Tibial nerve (tissue), 4 donors: ENCODE data around the gene FMN1. TPM values are rescaled to one million over a fixed set of nuclear protein-coding genes. Genes with fewer than 3 reads are reported as not detected.

Experiments
- DNase-seq, 2 donors: peaks; one replicate each; pipeline ENCODE4 v3.0.0-alpha.2; 2019; ENCODE audit warnings: low spot score in 2 of 2
- H3K27ac ChIP-seq, 4 donors: fragments of 200-600 bp; sonication (generic) in 3 of 4; one replicate each; pipeline ENCODE4 v1.5.1; 2017 to 2019; ENCODE audit warnings: mild to moderate bottlenecking in 1 of 4
- H3K27me3 ChIP-seq, 2 donors: fragments of 200-600 bp; sonication (generic) in 1 of 2; one replicate each; pipeline versions ENCODE4 v1.5.1 to v1.6.0; 2017 to 2019
- H3K36me3 ChIP-seq, 3 donors: fragments of 200-600 bp; sonication (generic); one replicate each; pipeline ENCODE4 v1.5.1; 2018 to 2019
- H3K4me1 ChIP-seq, 4 donors: fragments of 200-600 bp; sonication (generic) in 3 of 4; one replicate each; pipeline ENCODE4 v1.5.1; 2017 to 2019
- H3K4me3 ChIP-seq, 4 donors: fragments of 200-600 bp; sonication (generic) in 3 of 4; one replicate each; pipeline ENCODE4 v1.5.1; 2017 to 2019; ENCODE audit warnings: mild to moderate bottlenecking in 1 of 4, moderate library complexity in 1 of 4
- H3K9me3 ChIP-seq, 4 donors: fragments of 200-600 bp; sonication (generic) in 3 of 4; one replicate each; pipeline ENCODE4 v1.5.1; 2017 to 2019
- CTCF ChIP-seq, 5 experiments: fragments of 200-600 bp in 3 of 5; fragments of 450-650 bp in 2 of 5; sonication (generic) in 3 of 5; IDR thresholded peaks; one replicate each; pipeline ENCODE4 v1.5.1; 2016 to 2019; ENCODE audit warnings: antibody characterized with exemption in 5 of 5, mild to moderate bottlenecking in 3 of 5, moderate library complexity in 2 of 5
- EP300 ChIP-seq, 2 donors: sonication (generic); formaldehyde crosslinking; IDR thresholded peaks; one replicate each; pipeline ENCODE4 v1.6.1; 2017; ENCODE audit warnings: antibody characterized with exemption in 2 of 2, mild to moderate bottlenecking in 1 of 2
- POLR2A ChIP-seq, 2 donors: fragments of 450-650 bp; IDR thresholded peaks; one replicate each; pipeline ENCODE4 v1.6.1; 2017; ENCODE audit warnings: antibody characterized with exemption in 2 of 2, mild to moderate bottlenecking in 2 of 2, moderate library complexity in 2 of 2
- WGBS, 2 donors: methylation state at CpG; one replicate each; pipeline ENCODE4 v1.1.5; 2018; 5-methylcytosine and 5-hydroxymethylcytosine counted together
- total RNA-seq, 4 donors: library from RNA; depleted of rRNA; stranded (reverse); fragments of >200 nt; gene quantifications; one replicate each; pipeline ENCODE4 v1.1.0, GENCODE V29; 2016

Gene FMN1
- total RNA-seq, 4 donors from 2014 or later: 15.1 to 62.1 (median 20.7) TPM

GRCh38 chr15:33046329-33046728 lies 148.2 kb downstream of the FMN1 start:
- 80 to 82% methylated on average over 2 of the region's 2 CpGs for WGBS, 2 donors
- no peak for DNase-seq
- H3K4me3 ChIP-seq: no peak overlapping the region
- peaks cover 0 to 7% (median 0%) of the 10 kb centered on the region in 3 donors for H3K36me3 ChIP-seq
- TF ChIP-seq CTCF (IDR thresholded peaks at IDR 0.05) (no peak), POLR2A (IDR thresholded peaks at IDR 0.05) (no peak), EP300 (IDR thresholded peaks at IDR 0.05) (no peak)
- H3K27me3 ChIP-seq: no peaks in the 10 kb centered on the region
- H3K9me3 ChIP-seq: peaks cover 0 to 11% (median 0%) of the 10 kb centered on the region in 4 donors
- no peak overlapping the region for H3K27ac ChIP-seq
- H3K4me1 ChIP-seq: no peaks in the 10 kb centered on the region

- Histone ChIP-seq H3K27ac (no peak overlapping the region), H3K27me3 (no peaks in the 10 kb centered on the region), H3K36me3 (peaks cover 0 to 7% (median 0%) of the 10 kb centered on the region in 3 donors), H3K9me3 (peaks cover 0 to 11% (median 0%) of the 10 kb centered on the region in 4 donors), H3K4me3 (no peak overlapping the region), H3K4me1 (no peaks in the 10 kb centered on the region)
- WGBS, 2 donors: 70 to 72% methylated on average over 7 to 8 of the region's 8 CpGs
- DNase-seq: no peak
- no peak for TF ChIP-seq POLR2A (IDR thresholded peaks at IDR 0.05)
- no peak for TF ChIP-seq EP300 (IDR thresholded peaks at IDR 0.05)
- no peak for TF ChIP-seq CTCF (IDR thresholded peaks at IDR 0.05)
Observed at GRCh38 chr15:33045066-33045810, 149.3 kb downstream of the FMN1 start.

- Histone ChIP-seq H3K4me3 (no peak overlapping the region), H3K27me3 (no peaks in the 10 kb centered on the region), H3K27ac (no peak overlapping the region), H3K4me1 (no peaks in the 10 kb centered on the region), H3K9me3 (peaks cover 0 to 11% (median 0%) of the 10 kb centered on the region in 4 donors), H3K36me3 (peaks cover 0 to 7% (median 0%) of the 10 kb centered on the region in 3 donors)
- 50 to 63% methylated on average over 1 of the region's 1 CpG for WGBS, 2 donors
- TF ChIP-seq EP300 (IDR thresholded peaks at IDR 0.05): no peak
- TF ChIP-seq CTCF (IDR thresholded peaks at IDR 0.05): no peak
- no peak for TF ChIP-seq POLR2A (IDR thresholded peaks at IDR 0.05)
- no peak for DNase-seq
Observed at GRCh38 chr15:33044598-33044997, 149.9 kb downstream of the FMN1 start.

- WGBS, 2 donors: 90 to 98% methylated on average over 3 to 4 of the region's 4 CpGs
- no peak for DNase-seq
Observed at GRCh38 chr15:33043636-33044035, 150.9 kb downstream of the FMN1 start.

More at GRCh38 chr15:33043636-33044035, 150.9 kb downstream of the FMN1 start:
- no peak for TF ChIP-seq EP300 (IDR thresholded peaks at IDR 0.05)
- no peak for TF ChIP-seq POLR2A (IDR thresholded peaks at IDR 0.05)
- TF ChIP-seq CTCF (IDR thresholded peaks at IDR 0.05): no peak
- Histone ChIP-seq H3K36me3 (peaks cover 0 to 7% (median 0%) of the 10 kb centered on the region in 3 donors), H3K27me3 (no peaks in the 10 kb centered on the region), H3K4me1 (no peaks in the 10 kb centered on the region), H3K27ac (no peak overlapping the region), H3K4me3 (no peak overlapping the region), H3K9me3 (peaks cover 0 to 11% (median 0%) of the 10 kb centered on the region in 4 donors)
